Mesothelial cell of epicardium (in vitro differentiated cells): ENCODE results near the gene TPRN. TPM values are rescaled to one million over a fixed set of nuclear protein-coding genes. Genes with fewer than 3 reads are reported as not detected.
A peak's percentile ranks its signal among the peaks of the same experiment; 100 is the strongest.

Source experiments
- DNase-seq, 2 experiments: peaks; one replicate each; pipeline ENCODE4 v3.0.0; 2021; ENCODE audit warnings: low spot score in 2 of 2; ENCODE audit not compliant: unreplicated experiment in 2 of 2
- H3K27ac Mint-ChIP-seq: 2 replicates; pipeline ENCODE4 v1.8.0; 2021; ENCODE audit warnings: mixed read lengths
- H3K27me3 Mint-ChIP-seq: 2 replicates; pipeline ENCODE4 v1.8.0; 2021; ENCODE audit warnings: low read depth, mixed read lengths
- H3K36me3 Mint-ChIP-seq: 2 replicates; pipeline ENCODE4 v1.8.0; 2021; ENCODE audit warnings: mixed read lengths
- H3K4me1 Mint-ChIP-seq: 2 replicates; pipeline ENCODE4 v1.8.0; 2021; ENCODE audit warnings: mixed read lengths
- H3K4me3 Mint-ChIP-seq: 2 replicates; pipeline ENCODE4 v1.8.0; 2021; ENCODE audit warnings: mild to moderate bottlenecking, moderate library complexity, mixed read lengths
- H3K9me3 Mint-ChIP-seq: 2 replicates; pipeline ENCODE4 v1.8.0; 2021; ENCODE audit warnings: mixed read lengths
- total RNA-seq: library from RNA; stranded (reverse); gene quantifications from 3 replicates; pipeline ENCODE4 v1.2.1, GENCODE V29; 2021
- TF ChIP-seq, protein P1 (sequence below): fragments of 200-600 bp; sonication (generic); IDR thresholded peaks from one replicate; pipeline ENCODE4 v1.5.0; 2021; ENCODE audit warnings: antibody characterized with exemption; ENCODE audit not compliant: unreplicated experiment

The TPRN gene
- total RNA-seq, 1 donor from 2014 or later: 16.7 TPM

- TF ChIP-seq, protein P1, sequence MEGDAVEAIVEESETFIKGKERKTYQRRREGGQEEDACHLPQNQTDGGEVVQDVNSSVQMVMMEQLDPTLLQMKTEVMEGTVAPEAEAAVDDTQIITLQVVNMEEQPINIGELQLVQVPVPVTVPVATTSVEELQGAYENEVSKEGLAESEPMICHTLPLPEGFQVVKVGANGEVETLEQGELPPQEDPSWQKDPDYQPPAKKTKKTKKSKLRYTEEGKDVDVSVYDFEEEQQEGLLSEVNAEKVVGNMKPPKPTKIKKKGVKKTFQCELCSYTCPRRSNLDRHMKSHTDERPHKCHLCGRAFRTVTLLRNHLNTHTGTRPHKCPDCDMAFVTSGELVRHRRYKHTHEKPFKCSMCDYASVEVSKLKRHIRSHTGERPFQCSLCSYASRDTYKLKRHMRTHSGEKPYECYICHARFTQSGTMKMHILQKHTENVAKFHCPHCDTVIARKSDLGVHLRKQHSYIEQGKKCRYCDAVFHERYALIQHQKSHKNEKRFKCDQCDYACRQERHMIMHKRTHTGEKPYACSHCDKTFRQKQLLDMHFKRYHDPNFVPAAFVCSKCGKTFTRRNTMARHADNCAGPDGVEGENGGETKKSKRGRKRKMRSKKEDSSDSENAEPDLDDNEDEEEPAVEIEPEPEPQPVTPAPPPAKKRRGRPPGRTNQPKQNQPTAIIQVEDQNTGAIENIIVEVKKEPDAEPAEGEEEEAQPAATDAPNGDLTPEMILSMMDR: no peak
- peak overlapping the region; percentile 94 for H3K4me3 Mint-ChIP-seq
- peaks cover 34% of the 10 kb centered on the region for H3K4me1 Mint-ChIP-seq
- no peaks in the 10 kb centered on the region for H3K9me3 Mint-ChIP-seq
- DNase-seq: no peak
- H3K27ac Mint-ChIP-seq: peak overlapping the region; percentile 82
- H3K27me3 Mint-ChIP-seq: no peaks in the 10 kb centered on the region
- H3K36me3 Mint-ChIP-seq: peaks cover 3% of the 10 kb centered on the region
These were observed 10.2 kb downstream of the TPRN start for GRCh38 chr9:137190315-137190856.

GRCh38 chr9:137189297-137190295 is 10.9 kb downstream of the TPRN start:
- Mint-ChIP-seq H3K4me1 (peaks cover 30% of the 10 kb centered on the region), H3K36me3 (peaks cover 3% of the 10 kb centered on the region), H3K27ac (peak overlapping the region; percentile 98), H3K27me3 (no peaks in the 10 kb centered on the region), H3K4me3 (peak overlapping the region; percentile 94), H3K9me3 (no peaks in the 10 kb centered on the region)
- no peak for DNase-seq
- TF ChIP-seq, protein P1: no peak

- TF ChIP-seq, protein P1: peak; percentile 12
- Mint-ChIP-seq H3K4me1 (peaks cover 30% of the 10 kb centered on the region), H3K27me3 (no peaks in the 10 kb centered on the region), H3K4me3 (peak within 1 kb of the TSS; percentile 94), H3K9me3 (no peaks in the 10 kb centered on the region), H3K36me3 (peaks cover 3% of the 10 kb centered on the region), H3K27ac (peak within 1 kb of the TSS; percentile 98)
- peak; percentile 92 to 98 for DNase-seq
These were observed 11.8 kb downstream of the TPRN start, which contains the start of the genes ANAPC2 and SSNA1 for GRCh38 chr9:137188490-137189296. ANAPC2 (minus strand) TSS chr9:137188560; CDS start chr9:137188532, 28 bp downstream. SSNA1 (plus strand) TSS chr9:137188676; CDS start chr9:137188727, 51 bp downstream.

DNA sequence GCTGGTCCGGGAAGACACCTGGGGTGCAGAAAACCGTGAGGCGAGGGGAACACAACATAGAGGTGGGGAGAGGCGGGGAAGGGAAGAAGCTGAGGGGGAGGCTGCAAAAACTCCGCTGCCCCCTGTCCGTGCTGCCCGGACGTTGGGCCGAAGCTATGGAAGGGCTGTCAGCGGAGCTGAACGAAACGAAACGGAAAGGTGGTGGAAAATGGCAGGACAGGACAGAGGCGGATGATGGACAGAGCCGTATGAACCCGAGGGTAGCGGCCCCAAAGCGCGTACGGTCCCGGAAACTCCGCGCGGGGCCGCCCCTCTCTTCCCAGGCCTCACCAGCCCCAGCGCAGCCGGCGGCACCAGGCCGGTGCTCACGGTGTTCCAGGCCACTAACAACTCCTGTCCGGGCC is 12.5 kb downstream of the TPRN start:
- peaks cover 6% of the 10 kb centered on the region for H3K36me3 Mint-ChIP-seq

GRCh38 chr9:137187386-137187785 is 13.2 kb downstream of the TPRN start:
- DNase-seq: no peak
- TF ChIP-seq, protein P1: no peak
- Mint-ChIP-seq H3K4me3 (peak overlapping the region; percentile 93), H3K27ac (peak overlapping the region; percentile 93), H3K36me3 (peaks cover 6% of the 10 kb centered on the region), H3K27me3 (no peaks in the 10 kb centered on the region), H3K9me3 (no peaks in the 10 kb centered on the region), H3K4me1 (peaks cover 30% of the 10 kb centered on the region)

More for the DNA sequence above, 12.5 kb downstream of the TPRN start:
- TF ChIP-seq, protein P1: no peak
- no peaks in the 10 kb centered on the region for H3K27me3 Mint-ChIP-seq
- no peaks in the 10 kb centered on the region for H3K9me3 Mint-ChIP-seq
- peak overlapping the region; percentile 93 for H3K4me3 Mint-ChIP-seq
- H3K4me1 Mint-ChIP-seq: peaks cover 30% of the 10 kb centered on the region
- peak overlapping the region; percentile 93 for H3K27ac Mint-ChIP-seq
- no peak for DNase-seq
